ENCODE data around the gene CD52.
A peak's percentile ranks its signal among the peaks of the same experiment; 100 is the strongest.

CD52 gene, protein sequence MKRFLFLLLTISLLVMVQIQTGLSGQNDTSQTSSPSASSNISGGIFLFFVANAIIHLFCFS

DNA sequence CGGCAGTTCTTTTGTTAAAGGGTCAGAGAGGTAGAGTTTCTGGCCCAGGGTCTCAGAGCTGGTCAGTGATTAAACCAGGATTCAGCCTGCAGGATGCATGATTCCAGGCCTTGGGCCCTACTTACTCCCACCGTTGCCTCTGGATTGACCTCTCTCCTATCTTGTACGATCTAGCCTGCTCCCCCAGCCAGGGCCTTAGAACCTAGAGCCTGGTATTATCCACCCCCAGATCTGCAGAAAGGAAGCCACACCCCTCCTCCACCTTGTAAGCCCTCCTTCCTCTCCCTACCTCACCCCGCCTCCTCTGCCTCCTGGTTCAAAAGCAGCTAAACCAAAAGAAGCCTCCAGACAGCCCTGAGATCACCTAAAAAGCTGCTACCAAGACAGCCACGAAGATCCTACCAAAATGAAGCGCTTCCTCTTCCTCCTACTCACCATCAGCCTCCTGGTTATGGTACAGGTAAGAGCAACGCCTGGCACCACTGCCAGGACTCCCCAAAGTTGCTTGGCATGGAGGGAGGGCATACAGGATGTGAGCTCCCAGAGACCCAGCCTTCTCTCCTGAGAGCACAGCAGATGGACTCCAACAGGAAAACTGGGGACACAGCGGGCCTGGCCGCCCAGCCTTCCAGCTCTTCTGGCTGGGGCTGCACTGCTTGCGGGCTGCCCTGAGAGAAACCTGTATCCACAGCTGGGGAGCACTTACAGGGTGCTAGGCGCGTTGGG lies at the start of gene CD52:
TSS of gene CD52 (plus strand) at position 347 of the 726 bp plus-strand sequence. CDS start at position 407, 60 bp downstream.
- no peak for DNase-seq

DNA sequence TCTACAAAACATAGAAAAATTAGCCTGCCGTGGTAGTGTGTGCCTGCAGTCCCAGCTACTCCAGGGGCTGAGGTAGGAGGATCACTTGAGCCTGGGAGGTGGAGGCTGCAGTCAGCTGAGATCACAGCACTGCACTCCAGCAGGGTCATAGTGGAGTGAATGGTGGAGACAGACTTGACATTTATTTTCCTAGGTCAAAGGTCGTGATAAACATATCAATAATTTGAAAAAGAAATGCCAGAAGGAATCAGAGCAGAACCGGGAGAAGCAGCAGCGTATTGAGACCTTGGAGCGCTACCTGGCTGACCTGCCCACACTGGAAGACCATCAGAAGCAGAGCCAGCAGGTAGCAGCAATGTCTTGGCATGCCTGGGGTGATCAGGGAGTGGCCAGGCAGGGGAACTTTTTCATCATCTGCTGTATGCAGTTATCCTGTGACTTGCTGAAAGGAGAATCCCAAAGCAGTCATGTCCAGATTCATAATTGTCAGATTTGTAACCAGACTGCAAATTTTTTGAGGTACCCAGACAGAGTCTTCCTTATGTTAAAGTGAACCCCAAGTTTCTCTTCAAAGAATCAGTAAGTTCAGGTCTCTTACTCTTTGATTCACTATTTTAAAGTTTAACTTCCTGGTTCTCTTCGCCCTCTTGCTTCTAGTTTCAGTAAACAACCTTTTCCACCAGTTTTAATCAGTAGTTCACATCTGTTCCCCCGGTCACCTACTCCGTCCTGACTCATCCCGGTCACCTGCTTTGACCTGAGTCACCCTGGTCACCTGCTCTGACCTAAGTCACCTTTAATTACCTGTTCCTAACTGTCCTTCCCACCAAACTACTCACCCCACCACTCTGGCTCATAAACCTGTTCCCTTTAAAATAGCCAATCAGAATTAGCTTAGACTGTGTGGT lies 49.2 kb upstream of the CD52 start:
- DNase-seq: no peak

DNA sequence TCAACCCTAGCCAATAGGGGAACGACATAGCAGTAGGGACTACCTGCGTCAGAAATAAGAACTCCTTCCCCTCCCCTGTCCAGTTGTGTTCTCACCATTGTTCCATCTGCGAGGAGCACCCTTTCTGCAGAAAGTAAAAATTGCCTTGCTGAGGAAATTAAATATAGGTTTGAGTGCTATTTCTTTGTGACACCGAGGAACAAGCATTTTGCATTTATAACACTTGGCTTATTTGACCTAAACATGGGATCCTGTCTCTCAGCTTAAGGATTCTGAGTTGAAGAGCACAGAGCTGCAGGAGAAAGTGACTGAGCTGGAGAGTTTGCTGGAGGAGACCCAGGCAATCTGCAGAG lies 48.6 kb upstream of the CD52 start:
- no peak for DNase-seq

DNA sequence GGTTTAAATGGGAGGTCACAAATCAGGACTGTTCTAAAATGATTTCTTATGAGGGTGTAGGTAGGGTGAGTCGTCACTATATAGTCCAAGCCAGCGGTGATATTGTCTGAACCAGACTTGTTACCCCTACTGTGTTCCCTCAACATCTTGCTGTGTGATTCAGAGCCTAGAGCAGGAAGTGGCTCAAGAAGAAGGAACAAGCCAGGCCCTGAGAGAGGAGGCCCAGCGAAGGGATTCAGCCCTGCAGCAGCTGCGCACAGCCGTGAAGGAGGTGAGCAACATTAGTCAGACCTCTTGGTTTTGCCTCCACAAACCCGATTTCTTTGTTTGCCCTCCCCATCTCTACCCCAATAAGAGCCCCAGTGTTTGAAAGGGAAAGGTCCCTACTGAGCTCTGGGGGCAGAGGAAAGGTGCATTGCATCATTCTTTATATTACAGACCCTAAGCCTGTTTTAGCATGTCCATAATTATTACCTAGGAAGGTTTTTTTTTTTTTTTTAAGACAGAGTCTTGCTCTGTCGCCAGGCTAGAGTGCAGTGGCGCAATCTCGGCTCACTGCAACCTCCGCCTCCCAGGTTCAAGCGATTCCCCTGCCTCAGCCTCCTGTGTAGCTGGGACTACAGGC lies 42.8 kb upstream of the CD52 start:
- DNase-seq: no peak

DNA sequence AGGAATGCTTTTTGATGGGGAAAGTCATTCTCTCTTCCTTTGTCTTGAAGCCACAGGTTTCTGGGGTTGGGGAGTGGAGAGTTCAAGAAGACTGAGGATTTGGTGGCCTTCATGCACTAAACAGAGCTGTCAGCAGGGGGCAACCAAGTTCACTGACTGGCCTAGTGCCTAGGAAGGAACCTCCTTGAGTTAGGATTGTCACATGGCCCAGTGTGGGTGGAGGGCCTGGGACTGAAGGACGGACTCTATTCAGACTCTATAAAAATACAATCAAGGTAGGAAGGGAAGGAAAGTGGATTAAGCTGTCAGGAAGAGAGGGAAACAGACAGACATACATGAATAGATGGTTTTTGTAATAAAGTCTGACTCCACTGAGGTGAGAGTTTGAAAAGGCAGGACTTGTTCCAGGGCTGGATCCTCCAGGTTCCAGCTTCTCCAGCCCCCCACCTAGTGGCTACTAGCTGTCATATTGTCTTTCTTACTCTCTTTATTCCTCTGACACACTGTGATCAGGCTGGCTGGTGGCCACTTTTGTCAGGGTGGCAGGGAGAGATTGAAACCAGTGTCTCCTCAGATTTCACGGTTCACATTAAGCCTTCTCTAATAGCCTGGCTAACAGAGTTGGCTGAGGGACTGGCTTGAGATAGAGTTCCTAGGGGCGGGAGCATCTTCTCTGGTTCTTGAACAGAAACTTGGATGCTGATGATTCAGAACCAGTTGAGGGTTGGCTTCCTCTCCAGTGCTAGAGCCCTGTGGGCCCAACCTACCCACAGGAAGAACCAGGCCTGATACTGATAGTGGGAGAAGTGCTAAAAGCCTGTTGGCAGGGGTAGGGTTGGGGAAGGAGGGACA lies 42.0 kb upstream of the CD52 start:
- no peak for DNase-seq

DNA sequence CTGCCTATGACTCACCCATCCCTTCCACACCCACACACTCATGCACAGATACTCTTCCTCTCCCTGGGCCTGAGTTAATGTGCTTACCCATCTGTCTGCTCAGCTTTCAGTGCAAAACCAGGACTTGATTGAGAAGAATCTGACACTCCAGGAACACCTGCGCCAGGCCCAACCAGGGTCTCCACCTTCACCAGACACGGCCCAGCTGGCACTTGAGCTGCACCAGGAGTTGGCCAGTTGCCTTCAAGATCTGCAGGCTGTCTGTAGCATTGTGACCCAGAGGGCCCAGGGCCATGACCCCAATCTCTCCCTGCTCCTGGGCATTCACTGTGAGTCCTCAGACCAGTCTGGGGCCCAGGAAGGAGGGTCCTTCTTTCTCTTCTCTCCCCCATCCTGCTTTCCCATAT lies 41.3 kb upstream of the CD52 start:
- no peak for DNase-seq

DNA sequence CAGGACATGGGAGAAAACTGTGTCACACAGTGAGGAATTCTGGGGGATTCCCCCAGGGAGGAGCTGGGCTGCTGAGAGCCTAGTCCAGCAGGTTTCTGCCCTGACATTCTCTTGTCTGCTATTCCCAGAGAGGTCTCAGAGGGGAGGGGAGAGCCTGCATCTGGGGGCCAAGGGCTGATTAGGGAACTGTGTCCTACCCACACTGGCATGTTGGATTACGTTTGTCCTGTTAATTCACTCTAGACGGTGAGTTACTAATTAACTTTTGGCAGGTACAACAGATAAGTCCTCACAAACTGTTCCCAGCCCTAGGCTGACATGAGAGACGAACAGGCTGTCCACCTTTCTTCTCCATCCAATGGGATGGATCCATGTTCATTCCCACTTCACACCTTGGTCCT lies 40.5 kb upstream of the CD52 start:
- no peak for DNase-seq

DNA sequence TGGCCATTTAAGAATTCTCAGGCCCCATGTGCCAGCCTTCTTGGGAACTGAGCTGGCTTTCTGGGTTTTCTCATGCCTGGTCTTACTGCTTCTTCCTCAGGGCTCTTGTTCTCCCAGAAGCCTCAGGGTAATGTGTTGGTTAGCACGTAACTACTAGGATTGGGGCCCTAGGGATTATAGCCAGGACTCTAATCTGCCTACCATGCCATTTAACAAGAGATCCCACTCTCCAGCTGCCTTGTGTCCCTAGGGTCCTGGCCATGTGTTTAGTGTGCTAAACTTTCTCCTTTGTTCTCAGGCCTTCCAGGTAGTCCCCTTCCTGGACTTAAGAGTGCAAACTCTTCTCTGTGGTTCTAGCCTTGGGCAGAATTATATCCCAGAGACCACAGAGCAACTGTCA lies 40.0 kb upstream of the CD52 start:
- no peak for DNase-seq

DNA sequence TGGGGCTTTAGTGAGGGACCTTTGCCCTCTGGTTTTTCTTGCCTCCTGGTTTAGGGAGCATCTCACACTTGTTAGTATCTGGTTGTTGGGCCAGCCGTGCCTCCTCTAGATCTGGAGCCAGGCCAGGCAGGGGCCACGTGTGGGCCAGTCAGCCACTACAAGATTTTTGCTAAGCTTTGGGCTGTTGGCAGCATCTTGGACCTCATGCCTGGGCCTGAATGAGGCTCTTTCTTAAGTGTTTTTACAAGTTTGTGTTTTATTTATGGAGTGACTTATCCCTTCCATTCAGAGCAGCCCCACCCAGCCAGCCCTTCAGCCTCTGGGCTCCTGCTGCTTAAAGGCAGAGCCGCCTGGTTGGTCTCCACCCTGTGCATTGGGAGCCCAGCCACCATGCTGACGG lies 39.5 kb upstream of the CD52 start:
- no peak for DNase-seq

DNA sequence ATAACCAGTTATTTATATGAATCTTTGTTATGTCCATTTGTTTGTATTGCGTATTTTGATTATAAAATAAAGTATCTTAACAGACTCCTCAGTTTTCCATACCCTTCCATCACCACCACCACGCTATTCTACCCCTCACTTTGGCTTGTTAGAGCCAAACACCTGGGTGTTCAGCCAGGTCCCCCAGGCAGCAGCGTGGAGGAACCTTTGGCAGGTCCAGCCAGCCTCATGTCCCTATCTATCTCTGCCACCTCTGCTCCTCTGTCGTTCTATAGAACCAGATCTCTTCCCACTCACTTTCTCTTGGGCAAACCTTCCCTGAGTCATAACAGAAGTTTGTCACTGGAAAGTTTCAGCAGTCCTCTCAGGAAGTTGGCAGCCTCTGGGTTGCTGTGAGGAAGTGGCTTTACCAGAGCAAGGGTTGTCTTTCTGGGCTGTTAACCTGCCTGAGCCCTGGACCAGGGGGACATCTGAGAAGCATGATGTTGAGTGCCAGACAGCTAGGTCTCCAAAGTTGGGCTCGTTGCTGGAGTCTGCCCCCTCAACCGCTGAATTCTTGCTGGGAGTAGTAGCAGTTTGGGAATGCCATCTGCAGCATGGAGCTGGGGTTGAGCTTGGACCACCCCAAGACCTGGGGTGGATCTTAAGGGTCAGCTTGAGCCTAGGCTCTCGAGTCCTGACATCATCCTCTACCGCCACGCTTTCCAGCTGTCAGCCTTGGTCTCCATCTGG lies 38.9 kb upstream of the CD52 start:
- DNase-seq: no peak

DNA sequence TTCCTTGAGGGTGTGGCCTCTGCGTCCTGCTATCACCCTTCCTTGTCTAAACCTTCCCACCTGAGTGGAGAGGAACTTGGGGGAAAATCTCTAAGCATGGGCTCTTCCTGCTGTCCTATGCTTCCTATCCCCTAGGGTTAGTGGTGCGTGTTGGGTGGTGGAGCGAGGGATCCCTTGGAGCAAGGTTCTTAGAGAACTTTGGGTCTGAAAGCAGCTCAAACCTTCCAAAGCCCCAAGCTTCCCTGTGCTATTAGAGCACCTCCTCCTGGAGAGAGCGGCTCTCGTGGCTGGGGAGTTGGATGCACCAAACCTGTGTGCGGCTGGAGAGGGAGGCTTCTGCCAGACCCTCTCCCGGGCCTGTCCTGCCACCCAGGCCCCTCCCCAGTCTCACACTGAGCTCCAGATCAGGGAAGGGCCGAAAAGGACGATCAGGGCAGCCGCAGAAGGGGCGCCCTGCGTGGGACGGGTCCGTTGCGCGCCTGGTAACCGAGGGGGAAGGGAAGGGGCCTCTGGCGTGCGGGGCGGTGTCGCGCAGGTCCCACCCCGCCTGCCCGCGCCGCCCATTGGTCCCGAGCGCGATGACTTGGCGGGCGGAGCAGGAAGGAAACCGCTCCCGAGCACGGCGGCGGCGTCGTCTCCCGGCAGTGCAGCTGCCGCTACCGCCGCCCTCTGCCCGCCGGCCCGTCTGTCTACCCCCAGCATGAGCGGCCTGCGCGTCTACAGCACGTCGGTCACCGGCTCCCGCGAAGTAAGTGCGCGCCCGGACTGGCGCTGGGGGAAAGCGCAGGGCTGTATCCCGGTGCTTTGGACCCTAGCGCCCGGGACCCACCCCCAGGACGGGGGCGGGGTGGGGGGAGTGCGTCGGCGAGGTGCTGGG lies 38.1 kb upstream of the CD52 start, which contains the start of gene SH3BGRL3:
TSS of gene SH3BGRL3 (plus strand) at position 631 of the 877 bp plus-strand sequence. CDS start at position 701, 70 bp downstream.
- peak; percentile 92 for DNase-seq

DNA sequence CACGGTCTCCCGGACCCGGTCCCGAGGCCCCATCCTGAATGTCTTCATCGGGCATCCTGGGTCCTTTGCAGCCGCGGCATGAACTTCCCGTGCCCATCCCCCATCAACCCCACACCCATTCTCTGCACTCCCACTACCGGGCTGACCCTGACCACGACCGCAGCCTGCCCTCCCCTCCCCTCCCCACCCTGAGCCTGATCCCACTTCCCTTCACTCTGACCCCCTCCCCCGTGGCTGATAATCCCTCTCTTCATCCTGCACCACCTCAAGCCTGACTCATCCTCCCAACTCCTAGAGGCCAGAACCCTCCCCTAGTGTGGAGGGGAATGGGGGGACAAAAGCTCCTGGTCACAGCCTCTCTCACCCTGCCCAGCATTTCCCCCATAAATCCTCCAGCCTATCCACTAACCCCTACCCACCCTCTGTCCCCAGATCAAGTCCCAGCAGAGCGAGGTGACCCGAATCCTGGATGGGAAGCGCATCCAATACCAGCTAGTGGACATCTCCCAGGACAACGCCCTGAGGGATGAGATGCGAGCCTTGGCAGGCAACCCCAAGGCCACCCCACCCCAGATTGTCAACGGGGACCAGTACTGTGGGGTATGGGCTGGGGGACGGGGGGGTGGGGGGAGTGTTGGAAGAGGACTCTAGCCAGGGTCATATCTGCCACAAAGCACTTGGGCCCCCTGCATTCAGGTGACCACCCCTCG lies 37.3 kb upstream of the CD52 start:
- no peak for DNase-seq

DNA sequence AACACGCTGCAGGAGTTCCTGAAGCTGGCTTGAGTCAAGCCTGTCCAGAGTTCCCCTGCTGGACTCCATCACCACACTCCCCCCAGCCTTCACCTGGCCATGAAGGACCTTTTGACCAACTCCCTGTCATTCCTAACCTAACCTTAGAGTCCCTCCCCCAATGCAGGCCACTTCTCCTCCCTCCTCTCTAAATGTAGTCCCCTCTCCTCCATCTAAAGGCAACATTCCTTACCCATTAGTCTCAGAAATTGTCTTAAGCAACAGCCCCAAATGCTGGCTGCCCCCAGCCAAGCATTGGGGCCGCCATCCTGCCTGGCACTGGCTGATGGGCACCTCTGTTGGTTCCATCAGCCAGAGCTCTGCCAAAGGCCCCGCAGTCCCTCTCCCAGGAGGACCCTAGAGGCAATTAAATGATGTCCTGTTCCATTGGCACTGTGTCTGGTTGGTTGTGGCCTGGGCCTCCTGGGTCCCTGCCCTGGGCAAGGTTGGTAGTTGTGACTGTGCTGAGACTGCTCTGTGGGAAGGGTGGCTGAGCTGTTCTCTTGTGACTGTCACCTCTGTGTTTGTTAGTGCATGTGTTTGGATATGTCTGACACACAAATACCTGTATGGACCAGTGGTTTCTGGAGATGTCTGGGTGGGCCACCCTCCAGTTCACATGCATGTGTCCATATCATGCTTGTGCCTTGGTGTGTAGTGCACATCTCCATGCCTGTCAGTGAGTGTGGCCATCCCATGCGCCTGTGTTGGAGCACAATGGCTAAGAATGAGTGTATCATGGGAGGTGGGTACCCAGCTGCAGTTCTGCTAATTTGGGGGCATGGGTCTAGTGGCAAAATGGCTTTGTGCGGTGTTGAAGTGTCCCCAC lies 36.4 kb upstream of the CD52 start:
- no peak for DNase-seq

DNA sequence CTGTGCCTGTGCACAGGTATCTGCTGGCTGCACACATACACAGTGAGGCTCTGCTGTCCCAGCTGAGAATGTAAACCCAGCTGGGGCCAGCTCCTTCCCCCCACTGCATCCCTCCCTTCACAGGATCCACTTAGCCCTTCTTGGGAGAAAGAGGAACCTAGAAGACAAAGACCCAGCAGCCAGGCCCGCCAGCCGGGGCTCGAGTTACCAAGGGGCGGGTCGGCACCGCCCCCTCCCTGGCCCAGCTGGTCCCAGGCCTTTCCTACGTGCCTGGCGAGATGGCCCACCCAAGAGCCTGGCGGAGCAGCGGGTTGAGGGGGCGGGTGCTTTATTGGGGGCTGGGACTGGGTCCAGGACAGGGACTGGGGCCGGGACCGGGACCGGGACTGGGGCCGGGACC lies 35.8 kb upstream of the CD52 start:
- DNase-seq: peak; percentile 14

DNA sequence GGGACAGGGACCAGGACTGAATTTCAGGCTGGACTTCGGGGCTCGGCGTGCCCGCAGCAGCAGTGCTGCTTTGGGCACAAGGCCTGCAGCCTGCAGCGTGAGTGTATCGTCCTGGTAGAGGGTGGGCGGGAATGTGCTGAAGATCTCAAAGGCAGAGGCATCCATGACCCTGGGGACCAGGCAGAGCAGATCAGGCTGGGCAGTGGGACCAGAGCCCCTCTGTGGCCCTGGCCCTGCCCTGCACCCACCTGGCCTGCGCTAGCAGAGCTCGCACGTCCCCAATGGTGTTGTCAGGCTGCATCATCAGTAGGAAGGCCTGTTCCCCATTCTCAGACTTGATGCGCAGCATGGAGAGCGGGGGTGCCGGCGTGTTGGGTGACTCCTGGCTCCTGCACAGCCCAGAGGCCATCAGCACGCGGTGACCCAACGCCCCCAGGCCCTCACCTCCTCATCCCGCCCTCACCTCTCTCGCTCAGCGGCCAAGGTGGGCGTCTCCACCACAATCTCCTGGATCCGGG lies 35.3 kb upstream of the CD52 start:
- no peak for DNase-seq

DNA sequence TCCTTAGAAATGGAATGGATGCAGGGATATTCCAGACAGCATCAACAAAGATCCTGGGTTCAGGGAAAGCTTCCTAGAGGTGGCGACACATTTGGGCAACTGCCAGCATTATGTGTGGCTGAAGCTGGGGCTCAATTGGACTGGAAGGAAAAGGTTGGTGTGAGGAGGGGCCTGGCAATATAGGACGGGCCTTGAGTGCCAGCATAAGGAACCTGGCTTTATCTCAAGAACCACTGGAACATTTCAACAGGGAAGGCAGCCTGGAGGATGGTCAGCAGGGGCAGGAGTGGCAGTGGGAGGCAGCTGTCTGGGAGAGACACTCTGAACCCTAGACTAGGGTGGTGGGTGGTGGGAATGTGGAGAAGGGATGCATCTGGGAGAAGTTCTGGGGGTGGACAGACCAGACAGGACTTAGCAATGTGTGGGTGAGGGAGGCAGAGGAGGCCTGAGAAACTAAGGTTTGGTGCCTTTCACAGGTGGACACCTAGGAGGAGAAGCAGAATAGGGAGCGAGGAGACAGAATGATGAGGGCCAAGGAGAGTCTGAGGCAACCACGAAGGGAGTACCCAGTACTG lies 34.4 kb upstream of the CD52 start:
- no peak for DNase-seq

DNA sequence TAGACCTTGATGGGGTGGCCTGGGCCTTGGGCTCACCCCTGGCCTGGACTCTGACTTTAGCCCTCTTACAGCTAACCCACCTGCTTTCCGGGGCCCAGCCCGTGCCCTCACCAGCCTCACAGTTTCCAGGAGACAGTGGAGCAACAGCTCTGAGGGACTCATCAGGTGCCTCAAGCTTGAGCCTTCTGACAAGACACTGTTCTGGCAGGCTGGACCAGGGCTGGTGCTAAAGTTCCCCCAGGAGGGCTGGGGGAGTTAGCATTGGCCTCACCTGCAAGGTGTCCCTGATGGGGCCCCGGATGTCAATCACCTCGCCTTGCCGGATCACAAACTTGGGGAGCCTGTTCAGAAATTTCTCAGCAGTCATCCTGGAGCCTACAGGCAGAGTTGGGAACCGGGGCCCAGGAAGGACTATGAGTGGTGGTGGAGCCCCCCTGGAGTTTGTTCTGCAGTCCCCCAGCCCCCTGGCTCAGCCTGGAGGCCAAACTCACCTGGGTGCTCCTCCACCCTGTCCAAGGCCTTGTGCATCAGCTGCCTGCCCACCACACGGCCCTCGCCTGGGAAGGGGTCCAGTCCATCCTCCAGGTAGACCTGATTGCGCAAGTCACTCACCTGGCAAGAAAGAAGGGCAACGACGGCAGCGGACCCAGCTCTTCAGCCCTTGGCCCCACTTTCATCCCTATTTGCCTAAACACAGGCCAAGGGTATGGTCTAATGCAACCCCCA lies 33.7 kb upstream of the CD52 start:
- DNase-seq: no peak
